ENCODE results near the gene GNB4. TPM values are rescaled to one million over a fixed set of nuclear protein-coding genes. Genes with fewer than 3 reads are reported as not detected.

GNB4 gene
- total and polyA plus RNA-seq, 2 experiments from 2014 or later: 9.0 to 26.0 TPM

DNA sequence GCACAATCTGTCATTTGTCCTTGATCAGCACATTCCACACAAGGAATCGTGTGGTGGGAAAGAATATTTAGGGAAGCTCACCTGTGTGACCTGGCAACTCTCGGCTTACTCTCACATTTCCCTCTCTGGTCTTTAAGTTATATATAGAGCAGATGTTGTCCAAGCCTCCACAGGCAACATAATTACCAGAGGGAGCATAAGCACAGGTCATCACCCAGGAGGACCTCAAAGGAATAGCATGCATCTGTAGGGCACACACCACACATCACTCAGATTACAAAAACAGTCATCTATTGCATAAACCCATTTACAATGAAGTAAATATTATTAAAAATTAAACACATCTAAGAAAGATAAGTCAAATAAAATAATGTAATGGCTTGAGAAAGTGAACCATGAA is 36.5 kb downstream of the GNB4 start:
- H3K27me3 ChIP-seq: no peaks in the 10 kb centered on the region
- H3K9me3 ChIP-seq (ENCODE audit: low read depth): no peaks in the 10 kb centered on the region
- H3K27ac ChIP-seq: no peak overlapping the region
- H3K9me2 ChIP-seq (replicated peaks; ENCODE audit: insufficient read depth): no peaks in the 10 kb centered on the region
- H2AFZ ChIP-seq: no peak overlapping the region
- WGBS (ENCODE audit: low lambda C conversion rate, missing lambda C conversion rate): 80% methylated on average over 2 of the region's 2 CpGs
- no peaks in the 10 kb centered on the region for H3K4me1 ChIP-seq (ENCODE audit: insufficient read depth)
- no peaks in the 10 kb centered on the region for H4K20me1 ChIP-seq (ENCODE audit: insufficient read depth, poor library complexity, severe bottlenecking)
- H3K4me2 ChIP-seq: no peak overlapping the region
- no peak overlapping the region for H3K4me3 ChIP-seq
- TF ChIP-seq EZH2 (IDR thresholded peaks at IDR 0.05; ENCODE audit: borderline replicate concordance) (no peak), EZH2phosphoT487 (IDR thresholded peaks at IDR 0.05; ENCODE audit: low read depth, severe bottlenecking, unreplicated experiment) (no peak)
- TF ChIP-seq, protein P1, sequence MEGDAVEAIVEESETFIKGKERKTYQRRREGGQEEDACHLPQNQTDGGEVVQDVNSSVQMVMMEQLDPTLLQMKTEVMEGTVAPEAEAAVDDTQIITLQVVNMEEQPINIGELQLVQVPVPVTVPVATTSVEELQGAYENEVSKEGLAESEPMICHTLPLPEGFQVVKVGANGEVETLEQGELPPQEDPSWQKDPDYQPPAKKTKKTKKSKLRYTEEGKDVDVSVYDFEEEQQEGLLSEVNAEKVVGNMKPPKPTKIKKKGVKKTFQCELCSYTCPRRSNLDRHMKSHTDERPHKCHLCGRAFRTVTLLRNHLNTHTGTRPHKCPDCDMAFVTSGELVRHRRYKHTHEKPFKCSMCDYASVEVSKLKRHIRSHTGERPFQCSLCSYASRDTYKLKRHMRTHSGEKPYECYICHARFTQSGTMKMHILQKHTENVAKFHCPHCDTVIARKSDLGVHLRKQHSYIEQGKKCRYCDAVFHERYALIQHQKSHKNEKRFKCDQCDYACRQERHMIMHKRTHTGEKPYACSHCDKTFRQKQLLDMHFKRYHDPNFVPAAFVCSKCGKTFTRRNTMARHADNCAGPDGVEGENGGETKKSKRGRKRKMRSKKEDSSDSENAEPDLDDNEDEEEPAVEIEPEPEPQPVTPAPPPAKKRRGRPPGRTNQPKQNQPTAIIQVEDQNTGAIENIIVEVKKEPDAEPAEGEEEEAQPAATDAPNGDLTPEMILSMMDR (IDR thresholded peaks at IDR 0.05; ENCODE audit: poor library complexity): no peak
- H3K79me2 ChIP-seq: no peaks in the 10 kb centered on the region
- DNase-seq (ENCODE audit: low spot score): no peak
- no peaks in the 10 kb centered on the region for H3K36me3 ChIP-seq (replicated peaks; ENCODE audit: insufficient read depth, low read depth)

DNA sequence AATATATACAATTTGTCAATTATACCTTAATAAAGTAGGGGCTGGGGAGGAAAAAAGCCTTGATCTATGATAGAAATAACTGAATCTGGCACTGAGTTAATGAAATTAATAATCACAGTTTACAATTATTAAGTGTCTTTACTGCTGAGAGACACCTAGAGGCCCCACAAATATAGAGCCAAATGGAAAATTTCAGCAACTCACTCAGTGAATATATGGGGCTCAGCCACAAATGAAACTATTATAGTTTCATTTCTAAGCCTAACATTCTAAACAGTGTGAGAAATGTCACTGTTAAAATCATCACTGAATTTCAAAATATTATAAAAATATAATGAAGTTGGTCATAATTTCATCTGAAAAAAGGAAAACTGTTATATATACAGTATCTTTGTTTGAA is 40.3 kb downstream of the GNB4 start:
- Histone ChIP-seq H3K9me2 (replicated peaks; ENCODE audit: insufficient read depth) (no peaks in the 10 kb centered on the region), H3K4me1 (ENCODE audit: insufficient read depth) (no peaks in the 10 kb centered on the region), H3K4me2 (no peak overlapping the region), H2AFZ (no peak overlapping the region), H3K4me3 (no peak overlapping the region), H3K27ac (no peak overlapping the region), H3K79me2 (no peaks in the 10 kb centered on the region), H3K36me3 (replicated peaks; ENCODE audit: insufficient read depth, low read depth) (no peaks in the 10 kb centered on the region), H3K9me3 (ENCODE audit: low read depth) (no peaks in the 10 kb centered on the region), H3K27me3 (no peaks in the 10 kb centered on the region), H4K20me1 (ENCODE audit: insufficient read depth, poor library complexity, severe bottlenecking) (no peaks in the 10 kb centered on the region)
- DNase-seq (ENCODE audit: low spot score): no peak
- no peak for TF ChIP-seq EZH2 (IDR thresholded peaks at IDR 0.05; ENCODE audit: borderline replicate concordance)
- TF ChIP-seq EZH2phosphoT487 (IDR thresholded peaks at IDR 0.05; ENCODE audit: low read depth, severe bottlenecking, unreplicated experiment): no peak

DNA sequence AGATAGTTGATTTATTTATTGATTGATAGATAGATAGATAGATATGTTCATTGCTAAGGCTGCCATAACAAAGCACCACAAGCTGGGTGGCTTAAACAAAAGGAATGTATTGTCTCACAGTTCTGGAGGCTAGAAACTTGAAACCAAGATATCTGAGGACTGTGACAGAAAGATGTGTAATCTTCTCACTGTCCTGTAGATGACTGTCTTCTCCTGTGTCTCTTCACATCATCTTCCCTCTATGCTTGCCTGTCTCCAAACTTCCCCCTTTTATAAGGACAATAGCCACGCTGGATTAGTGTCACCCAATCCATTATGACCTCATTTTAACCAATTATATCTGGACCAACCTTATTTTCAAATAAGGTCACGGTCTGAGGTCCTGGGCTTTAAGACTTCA is 40.9 kb downstream of the GNB4 start:
- TF ChIP-seq, protein P1 (IDR thresholded peaks at IDR 0.05; ENCODE audit: poor library complexity): no peak
- TF ChIP-seq EZH2phosphoT487 (IDR thresholded peaks at IDR 0.05; ENCODE audit: low read depth, severe bottlenecking, unreplicated experiment) (no peak), EZH2 (IDR thresholded peaks at IDR 0.05; ENCODE audit: borderline replicate concordance) (no peak)
- no peak for DNase-seq (ENCODE audit: low spot score)
- H3K4me2 ChIP-seq: no peak overlapping the region
- WGBS (ENCODE audit: low lambda C conversion rate, missing lambda C conversion rate): 95% methylated on average over 2 of the region's 2 CpGs
- no peak overlapping the region for H2AFZ ChIP-seq
- H3K4me1 ChIP-seq (ENCODE audit: insufficient read depth): no peaks in the 10 kb centered on the region
- H3K9me3 ChIP-seq (ENCODE audit: low read depth): no peaks in the 10 kb centered on the region
- no peak overlapping the region for H3K27ac ChIP-seq
- no peak overlapping the region for H3K4me3 ChIP-seq
- no peaks in the 10 kb centered on the region for H3K27me3 ChIP-seq
- H3K9me2 ChIP-seq (replicated peaks; ENCODE audit: insufficient read depth): no peaks in the 10 kb centered on the region
- no peaks in the 10 kb centered on the region for H3K79me2 ChIP-seq
- no peaks in the 10 kb centered on the region for H3K36me3 ChIP-seq (replicated peaks; ENCODE audit: insufficient read depth, low read depth)
- no peaks in the 10 kb centered on the region for H4K20me1 ChIP-seq (ENCODE audit: insufficient read depth, poor library complexity, severe bottlenecking)

DNA sequence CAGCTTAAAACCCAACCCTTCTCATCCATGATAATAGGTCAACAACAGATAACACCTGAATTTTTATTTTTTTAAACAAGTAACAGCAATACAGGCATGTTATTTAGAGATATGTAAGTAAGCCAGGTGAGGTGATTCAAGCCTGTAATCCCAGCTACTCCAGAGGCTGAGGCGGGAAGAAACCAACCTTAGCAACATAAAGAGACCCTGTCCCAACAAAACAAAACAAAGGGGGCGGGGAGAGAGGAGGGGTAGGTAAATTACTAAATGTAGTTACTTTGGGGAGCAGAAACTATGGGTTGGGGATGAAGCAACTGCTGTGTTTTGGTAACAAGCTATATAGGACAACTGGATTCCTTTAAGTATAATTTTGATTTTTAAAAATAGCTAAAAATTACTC is 47.0 kb downstream of the GNB4 start:
- Histone ChIP-seq H3K4me1 (ENCODE audit: insufficient read depth) (no peaks in the 10 kb centered on the region), H3K4me3 (no peak overlapping the region), H3K27me3 (no peaks in the 10 kb centered on the region), H3K9me3 (ENCODE audit: low read depth) (no peaks in the 10 kb centered on the region), H3K9me2 (replicated peaks; ENCODE audit: insufficient read depth) (no peaks in the 10 kb centered on the region), H3K36me3 (replicated peaks; ENCODE audit: insufficient read depth, low read depth) (no peaks in the 10 kb centered on the region), H3K27ac (no peak overlapping the region), H3K79me2 (no peaks in the 10 kb centered on the region), H4K20me1 (ENCODE audit: insufficient read depth, poor library complexity, severe bottlenecking) (no peaks in the 10 kb centered on the region), H2AFZ (no peak overlapping the region), H3K4me2 (no peak overlapping the region)
- WGBS (ENCODE audit: low lambda C conversion rate, missing lambda C conversion rate): 88% methylated on average over 2 of the region's 2 CpGs
- TF ChIP-seq EZH2 (IDR thresholded peaks at IDR 0.05; ENCODE audit: borderline replicate concordance) (no peak), EZH2phosphoT487 (IDR thresholded peaks at IDR 0.05; ENCODE audit: low read depth, severe bottlenecking, unreplicated experiment) (no peak)
- TF ChIP-seq, protein P1 (IDR thresholded peaks at IDR 0.05; ENCODE audit: poor library complexity): no peak
- no peak for DNase-seq (ENCODE audit: low spot score)

Measured in hepatocyte (in vitro differentiated cells).